Bronchial epithelial cell (primary cell): ENCODE results near the gene PMEPA1. TPM values are rescaled to one million over a fixed set of nuclear protein-coding genes. Genes with fewer than 3 reads are reported as not detected.
A peak's percentile ranks its signal among the peaks of the same experiment; 100 is the strongest.

ENCODE experiments used
- DNase-seq: peaks from one replicate; pipeline ENCODE4 v3.0.0-alpha.2; 2010; ENCODE audit warnings: low read depth
- FAIRE-seq: peaks from 2 replicates; lab custom pipeline; 2011; peaks lifted over from hg19 to GRCh38; lab: Jason Lieb, UNC
- H3K27me3 ChIP-seq: 2 replicates; pipeline ENCODE4 v1.5.1; 2011; ENCODE audit warnings: low read length; ENCODE audit not compliant: control insufficient read depth, insufficient read depth
- H3K36me3 ChIP-seq: 2 replicates; pipeline ENCODE4 v1.5.1; 2011; ENCODE audit warnings: low read length; ENCODE audit not compliant: control insufficient read depth, insufficient read depth
- H3K4me3 ChIP-seq: 2 replicates; pipeline ENCODE4 v1.5.1; 2011; ENCODE audit warnings: mild to moderate bottlenecking, low read depth, low read length, control low read depth
- CTCF ChIP-seq: IDR thresholded peaks from 2 replicates; pipeline ENCODE4 v1.5.1; 2011; ENCODE audit warnings: mild to moderate bottlenecking, moderate library complexity, low read length, control low read depth, inconsistent platforms; ENCODE audit not compliant: insufficient read depth, severe bottlenecking
- total RNA-seq: library from RNA; depleted of rRNA; stranded (reverse); fragments of >200 nt; gene quantifications from 2 replicates; pipeline ENCODE4 v1.2.1, GENCODE V29; 2014

The PMEPA1 gene
- total RNA-seq, 1 donor from 2014 or later: 51.1 TPM

GRCh38 chr20:57620999-57621398 is 88.8 kb downstream of the PMEPA1 start:
- no peaks in the 10 kb centered on the region for H3K36me3 ChIP-seq
- H3K27me3 ChIP-seq: peaks cover 5% of the 10 kb centered on the region
- no peak overlapping the region for H3K4me3 ChIP-seq
- no peak for DNase-seq
- TF ChIP-seq CTCF: no peak
- FAIRE-seq: no peak

- H3K27me3 ChIP-seq: peaks cover 9% of the 10 kb centered on the region
- TF ChIP-seq CTCF: no peak
- DNase-seq (no peak), FAIRE-seq (no peak)
- H3K36me3 ChIP-seq: no peaks in the 10 kb centered on the region
- H3K4me3 ChIP-seq: no peak within 1 kb of the TSS
Observed at GRCh38 chr20:57620274-57620990, 89.4 kb downstream of the PMEPA1 start, which contains the start of gene ZBP1. ZBP1 (minus strand) TSS chr20:57620426; CDS start chr20:57620295, 131 bp downstream.

- TF ChIP-seq CTCF: no peak
- Histone ChIP-seq H3K36me3 (no peaks in the 10 kb centered on the region), H3K27me3 (peaks cover 15% of the 10 kb centered on the region), H3K4me3 (no peak overlapping the region)
- no peak for DNase-seq
- FAIRE-seq: no peak
Observed at GRCh38 chr20:57619051-57619831, 90.6 kb downstream of the PMEPA1 start.

- FAIRE-seq (no peak), DNase-seq (no peak)
- TF ChIP-seq CTCF: no peak
- peaks cover 15% of the 10 kb centered on the region for H3K27me3 ChIP-seq
- no peaks in the 10 kb centered on the region for H3K36me3 ChIP-seq
- H3K4me3 ChIP-seq: no peak overlapping the region
Observed at GRCh38 chr20:57618764-57619050, 91.1 kb downstream of the PMEPA1 start.

- no peak for TF ChIP-seq CTCF
- Histone ChIP-seq H3K27me3 (peaks cover 15% of the 10 kb centered on the region), H3K36me3 (no peaks in the 10 kb centered on the region), H3K4me3 (no peak overlapping the region)
- peak; percentile 83 for DNase-seq
- FAIRE-seq: no peak
Observed at GRCh38 chr20:57618091-57618763, 91.6 kb downstream of the PMEPA1 start.
